Osteocyte (in vitro differentiated cells): Measurements from ENCODE around the gene OSBPL5. TPM values are rescaled to one million over a fixed set of nuclear protein-coding genes. Genes with fewer than 3 reads are reported as not detected.

Experiments used
- DNase-seq: peaks from one replicate; pipeline ENCODE4 v3.0.0; 2021; ENCODE audit warnings: mixed read lengths; ENCODE audit not compliant: unreplicated experiment; ENCODE audit errors: extremely low spot score
- H3K27ac Mint-ChIP-seq: one replicate; pipeline ENCODE4 v1.8.0; 2021; ENCODE audit warnings: mild to moderate bottlenecking, mixed read lengths; ENCODE audit not compliant: unreplicated experiment
- H3K27me3 Mint-ChIP-seq: one replicate; pipeline ENCODE4 v1.8.0; 2021; ENCODE audit warnings: mixed read lengths; ENCODE audit not compliant: unreplicated experiment
- H3K36me3 Mint-ChIP-seq: one replicate; pipeline ENCODE4 v1.8.0; 2021; ENCODE audit warnings: mixed read lengths; ENCODE audit not compliant: unreplicated experiment
- H3K4me1 Mint-ChIP-seq: one replicate; pipeline ENCODE4 v1.8.0; 2021; ENCODE audit warnings: mixed read lengths; ENCODE audit not compliant: unreplicated experiment
- H3K4me3 Mint-ChIP-seq: one replicate; pipeline ENCODE4 v1.8.0; 2021; ENCODE audit warnings: mild to moderate bottlenecking, moderate library complexity, mixed read lengths; ENCODE audit not compliant: unreplicated experiment
- H3K9me3 Mint-ChIP-seq: one replicate; pipeline ENCODE4 v1.8.0; 2021; ENCODE audit warnings: mixed read lengths; ENCODE audit not compliant: unreplicated experiment
- total RNA-seq: library from RNA; stranded (reverse); gene quantifications from 2 replicates; pipeline ENCODE4 v1.2.1, GENCODE V29; 2021
- TF ChIP-seq, protein P1 (sequence below): fragments of 200-600 bp; sonication (generic); IDR thresholded peaks from 2 replicates; pipeline ENCODE4 v1.5.0; 2021; ENCODE audit warnings: antibody characterized with exemption, mild to moderate bottlenecking, moderate library complexity

The OSBPL5 gene
- total RNA-seq, 1 donor from 2014 or later: 47.9 TPM

DNA sequence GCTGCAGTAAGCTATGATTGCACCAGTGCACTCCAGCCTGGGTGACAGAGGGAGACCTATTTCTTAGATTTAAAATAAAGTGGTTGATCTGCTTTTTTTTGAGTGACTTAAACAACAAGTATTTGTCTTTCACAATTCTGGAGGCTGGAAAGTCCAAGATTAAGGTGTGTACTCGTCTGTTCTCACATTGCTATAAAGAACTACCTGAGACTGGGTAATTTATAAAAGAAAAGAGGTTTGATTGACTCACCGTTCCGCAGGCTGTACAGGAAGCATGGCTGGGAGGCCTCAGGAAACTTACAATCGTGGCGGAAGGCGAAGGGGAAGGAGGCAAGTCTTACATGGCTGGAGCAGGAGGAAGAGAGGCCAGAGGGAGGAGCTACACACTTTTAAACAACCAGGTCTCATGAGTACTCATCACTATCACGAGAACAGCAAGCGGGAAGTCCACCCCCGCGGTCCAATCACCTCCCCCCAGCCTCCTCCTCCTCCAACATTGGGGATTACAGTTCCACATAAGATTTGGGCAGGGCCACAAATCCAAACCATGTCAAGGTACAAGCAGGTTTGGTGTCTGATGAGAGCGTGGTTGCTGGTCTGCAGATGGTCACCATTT lies 19.7 kb upstream of the OSBPL5 start:
- H3K36me3 Mint-ChIP-seq: no peaks in the 10 kb centered on the region
- TF ChIP-seq, protein P1, sequence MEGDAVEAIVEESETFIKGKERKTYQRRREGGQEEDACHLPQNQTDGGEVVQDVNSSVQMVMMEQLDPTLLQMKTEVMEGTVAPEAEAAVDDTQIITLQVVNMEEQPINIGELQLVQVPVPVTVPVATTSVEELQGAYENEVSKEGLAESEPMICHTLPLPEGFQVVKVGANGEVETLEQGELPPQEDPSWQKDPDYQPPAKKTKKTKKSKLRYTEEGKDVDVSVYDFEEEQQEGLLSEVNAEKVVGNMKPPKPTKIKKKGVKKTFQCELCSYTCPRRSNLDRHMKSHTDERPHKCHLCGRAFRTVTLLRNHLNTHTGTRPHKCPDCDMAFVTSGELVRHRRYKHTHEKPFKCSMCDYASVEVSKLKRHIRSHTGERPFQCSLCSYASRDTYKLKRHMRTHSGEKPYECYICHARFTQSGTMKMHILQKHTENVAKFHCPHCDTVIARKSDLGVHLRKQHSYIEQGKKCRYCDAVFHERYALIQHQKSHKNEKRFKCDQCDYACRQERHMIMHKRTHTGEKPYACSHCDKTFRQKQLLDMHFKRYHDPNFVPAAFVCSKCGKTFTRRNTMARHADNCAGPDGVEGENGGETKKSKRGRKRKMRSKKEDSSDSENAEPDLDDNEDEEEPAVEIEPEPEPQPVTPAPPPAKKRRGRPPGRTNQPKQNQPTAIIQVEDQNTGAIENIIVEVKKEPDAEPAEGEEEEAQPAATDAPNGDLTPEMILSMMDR: no peak
- DNase-seq: no peak
- no peak overlapping the region for H3K27ac Mint-ChIP-seq
- H3K27me3 Mint-ChIP-seq: peaks cover 34% of the 10 kb centered on the region
- no peaks in the 10 kb centered on the region for H3K9me3 Mint-ChIP-seq
- no peak overlapping the region for H3K4me3 Mint-ChIP-seq
- no peaks in the 10 kb centered on the region for H3K4me1 Mint-ChIP-seq

DNA sequence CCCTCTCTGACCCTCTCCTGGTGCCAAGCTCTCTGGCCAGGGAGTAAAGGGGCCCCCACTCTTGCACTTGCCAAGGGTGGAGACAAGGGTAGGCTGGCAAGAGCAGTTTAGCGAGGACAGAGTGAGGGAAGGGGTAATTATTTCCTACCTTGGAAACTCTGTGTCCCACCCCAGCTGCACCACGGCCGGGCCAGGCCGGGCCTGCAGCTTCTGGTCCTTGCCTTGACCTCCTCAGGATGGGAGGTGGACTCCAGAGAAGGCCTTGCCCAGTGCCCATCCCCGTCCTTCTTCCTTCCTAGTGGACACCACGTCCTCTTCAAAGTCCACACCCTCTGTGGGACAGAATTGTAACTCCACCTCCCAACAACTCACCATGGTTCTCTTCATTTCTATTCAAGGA lies 18.4 kb upstream of the OSBPL5 start:
- Mint-ChIP-seq H3K27ac (no peak overlapping the region), H3K36me3 (no peaks in the 10 kb centered on the region), H3K27me3 (peaks cover 34% of the 10 kb centered on the region), H3K9me3 (no peaks in the 10 kb centered on the region), H3K4me3 (no peak overlapping the region), H3K4me1 (no peaks in the 10 kb centered on the region)
- DNase-seq: no peak
- TF ChIP-seq, protein P1: no peak

GRCh38 chr11:3182462-3182852 lies 17.3 kb upstream of the OSBPL5 start:
- H3K27ac Mint-ChIP-seq: no peak overlapping the region
- no peak overlapping the region for H3K4me3 Mint-ChIP-seq
- TF ChIP-seq, protein P1: no peak
- DNase-seq: no peak
- no peaks in the 10 kb centered on the region for H3K36me3 Mint-ChIP-seq
- peaks cover 25% of the 10 kb centered on the region for H3K27me3 Mint-ChIP-seq
- H3K4me1 Mint-ChIP-seq: peaks cover 2% of the 10 kb centered on the region
- H3K9me3 Mint-ChIP-seq: no peaks in the 10 kb centered on the region

- peaks cover 19% of the 10 kb centered on the region for H3K27me3 Mint-ChIP-seq
- no peaks in the 10 kb centered on the region for H3K9me3 Mint-ChIP-seq
- DNase-seq: no peak
- H3K4me1 Mint-ChIP-seq: peaks cover 2% of the 10 kb centered on the region
- no peak overlapping the region for H3K27ac Mint-ChIP-seq
- no peaks in the 10 kb centered on the region for H3K36me3 Mint-ChIP-seq
- TF ChIP-seq, protein P1: no peak
- no peak overlapping the region for H3K4me3 Mint-ChIP-seq
Observed at GRCh38 chr11:3181725-3182461, 16.8 kb upstream of the OSBPL5 start.

- Mint-ChIP-seq H3K4me3 (no peak overlapping the region), H3K36me3 (no peaks in the 10 kb centered on the region), H3K27me3 (peaks cover 19% of the 10 kb centered on the region), H3K9me3 (peaks cover 3% of the 10 kb centered on the region), H3K27ac (no peak overlapping the region), H3K4me1 (peaks cover 2% of the 10 kb centered on the region)
- TF ChIP-seq, protein P1: no peak
- no peak for DNase-seq
Observed at GRCh38 chr11:3180869-3181268, 15.8 kb upstream of the OSBPL5 start.
